Mucosa of stomach (tissue), 1 donor: ENCODE data around the gene RUSC1.
"Not testable (repeated sequence)": the region's sequence is repeated elsewhere in the genome, so short reads cannot be mapped to it uniquely, and the experiment has no call there.

Experiments
- H3K27me3 ChIP-seq: one replicate; pipeline ENCODE4 v1.7.0; 2013; ENCODE audit warnings: mild to moderate bottlenecking, low read length; ENCODE audit not compliant: control insufficient read depth, insufficient read depth
- H3K36me3 ChIP-seq: one replicate; pipeline ENCODE4 v1.7.0; 2013; ENCODE audit warnings: low read length; ENCODE audit not compliant: control insufficient read depth, insufficient read depth
- H3K4me1 ChIP-seq: one replicate; pipeline ENCODE4 v1.7.0; 2013; ENCODE audit warnings: mild to moderate bottlenecking, low read length; ENCODE audit not compliant: control insufficient read depth, insufficient read depth
- H3K4me3 ChIP-seq: one replicate; pipeline ENCODE4 v1.7.0; 2013; ENCODE audit warnings: low read length
- H3K9ac ChIP-seq: one replicate; pipeline ENCODE4 v1.7.0; 2013; ENCODE audit warnings: mild to moderate bottlenecking, low read length, moderate library complexity
- H3K9me3 ChIP-seq: one replicate; pipeline ENCODE4 v1.7.0; 2013; ENCODE audit warnings: mild to moderate bottlenecking, low read length, moderate library complexity; ENCODE audit not compliant: control insufficient read depth
- donor health status: Pancreatic carcinoma.

RUSC1 gene

DNA sequence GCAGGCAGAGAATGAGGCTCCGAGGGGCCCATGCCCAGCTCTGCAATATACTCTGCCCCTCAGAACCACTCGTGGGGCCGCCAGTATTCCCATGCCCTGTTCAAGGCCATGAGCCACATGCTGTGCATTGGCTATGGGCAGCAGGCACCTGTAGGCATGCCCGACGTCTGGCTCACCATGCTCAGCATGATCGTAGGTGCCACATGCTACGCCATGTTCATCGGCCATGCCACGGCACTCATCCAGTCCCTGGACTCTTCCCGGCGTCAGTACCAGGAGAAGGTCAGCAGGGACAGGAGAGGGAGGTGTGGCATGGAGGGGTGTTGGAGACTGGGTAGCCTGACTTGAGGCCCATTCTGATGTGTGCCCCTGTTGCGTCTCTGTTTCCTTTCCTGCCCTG, 36.2 kb upstream of the RUSC1 start:
- Histone ChIP-seq H3K9me3 (no peaks in the 10 kb centered on the region), H3K36me3 (no peaks in the 10 kb centered on the region), H3K4me3 (no peak overlapping the region), H3K4me1 (no peaks in the 10 kb centered on the region), H3K27me3 (no peaks in the 10 kb centered on the region), H3K9ac (no peak overlapping the region)

DNA sequence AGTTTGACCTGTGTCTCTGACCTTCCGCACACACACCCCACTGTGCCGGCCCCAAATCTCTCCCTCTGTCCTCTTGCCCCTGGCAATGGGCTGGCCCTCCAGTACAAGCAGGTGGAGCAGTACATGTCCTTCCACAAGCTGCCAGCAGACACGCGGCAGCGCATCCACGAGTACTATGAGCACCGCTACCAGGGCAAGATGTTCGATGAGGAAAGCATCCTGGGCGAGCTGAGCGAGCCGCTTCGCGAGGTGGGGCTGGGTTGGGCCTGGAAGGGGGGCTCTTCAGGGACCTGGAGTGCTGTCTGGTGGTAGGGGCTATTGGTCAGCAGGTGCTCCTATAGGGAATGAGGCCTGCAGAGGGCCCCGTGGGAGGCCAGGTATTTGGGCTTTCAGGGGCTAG, 35.6 kb upstream of the RUSC1 start:
- Histone ChIP-seq H3K36me3 (no peaks in the 10 kb centered on the region), H3K4me3 (no peak overlapping the region), H3K9me3 (no peaks in the 10 kb centered on the region), H3K27me3 (no peaks in the 10 kb centered on the region), H3K4me1 (no peaks in the 10 kb centered on the region), H3K9ac (no peak overlapping the region)

DNA sequence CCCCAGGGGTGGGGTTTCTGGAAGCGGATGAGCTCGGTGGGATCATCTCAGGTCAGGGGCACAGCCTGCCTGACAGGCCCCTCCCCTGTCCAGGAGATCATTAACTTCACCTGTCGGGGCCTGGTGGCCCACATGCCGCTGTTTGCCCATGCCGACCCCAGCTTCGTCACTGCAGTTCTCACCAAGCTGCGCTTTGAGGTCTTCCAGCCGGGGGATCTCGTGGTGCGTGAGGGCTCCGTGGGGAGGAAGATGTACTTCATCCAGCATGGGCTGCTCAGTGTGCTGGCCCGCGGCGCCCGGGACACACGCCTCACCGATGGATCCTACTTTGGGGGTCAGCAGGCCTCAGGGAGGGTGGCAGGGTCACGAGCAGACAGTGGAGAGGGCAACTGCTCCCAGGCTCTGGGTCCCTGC, 35.1 kb upstream of the RUSC1 start:
- Histone ChIP-seq H3K36me3 (no peaks in the 10 kb centered on the region), H3K9ac (no peak overlapping the region), H3K9me3 (no peaks in the 10 kb centered on the region), H3K27me3 (no peaks in the 10 kb centered on the region), H3K4me3 (no peak overlapping the region), H3K4me1 (no peaks in the 10 kb centered on the region)

DNA sequence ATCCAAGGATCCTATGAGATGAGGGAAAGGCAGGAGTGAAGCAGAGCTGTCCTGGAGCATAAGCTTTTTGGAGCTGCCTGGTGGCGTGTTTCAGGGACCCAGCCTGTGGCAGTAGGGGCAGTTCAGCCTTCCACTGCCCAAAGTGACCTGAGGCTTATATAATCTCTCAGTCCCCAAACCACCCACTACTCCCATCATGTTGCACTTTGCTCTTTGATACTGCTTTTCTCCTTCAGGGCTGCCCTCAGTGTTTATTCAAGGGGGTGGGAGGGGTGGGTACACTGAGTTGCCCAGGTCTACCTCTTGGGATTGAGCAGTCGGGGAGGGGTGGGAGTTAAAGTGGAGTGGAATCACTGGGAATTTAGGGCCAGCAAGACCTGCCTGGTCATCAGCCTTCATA, 34.1 kb upstream of the RUSC1 start:
- no peaks in the 10 kb centered on the region for H3K27me3 ChIP-seq
- no peak overlapping the region for H3K9ac ChIP-seq
- H3K4me3 ChIP-seq = no peak overlapping the region
- H3K36me3 ChIP-seq = no peaks in the 10 kb centered on the region
- H3K9me3 ChIP-seq = no peaks in the 10 kb centered on the region
- H3K4me1 ChIP-seq = no peaks in the 10 kb centered on the region

DNA sequence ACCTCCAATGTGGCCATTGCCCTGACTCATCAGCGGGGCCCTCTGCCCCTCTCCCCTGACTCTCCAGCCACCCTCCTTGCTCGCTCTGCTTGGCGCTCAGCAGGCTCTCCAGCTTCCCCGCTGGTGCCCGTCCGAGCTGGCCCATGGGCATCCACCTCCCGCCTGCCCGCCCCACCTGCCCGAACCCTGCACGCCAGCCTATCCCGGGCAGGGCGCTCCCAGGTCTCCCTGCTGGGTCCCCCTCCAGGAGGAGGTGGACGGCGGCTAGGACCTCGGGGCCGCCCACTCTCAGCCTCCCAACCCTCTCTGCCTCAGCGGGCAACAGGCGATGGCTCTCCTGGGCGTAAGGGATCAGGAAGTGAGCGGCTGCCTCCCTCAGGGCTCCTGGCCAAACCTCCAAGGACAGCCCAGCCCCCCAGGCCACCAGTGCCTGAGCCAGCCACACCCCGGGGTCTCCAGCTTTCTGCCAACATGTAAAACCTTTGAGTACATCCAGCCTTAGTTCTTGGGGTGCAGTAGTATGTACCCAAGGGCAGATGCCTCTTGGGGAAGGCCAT, 32.6 kb upstream of the RUSC1 start:
- Histone ChIP-seq H3K4me1 (no peaks in the 10 kb centered on the region), H3K9ac (no peak overlapping the region), H3K27me3 (no peaks in the 10 kb centered on the region), H3K9me3 (no peaks in the 10 kb centered on the region), H3K4me3 (no peak overlapping the region), H3K36me3 (no peaks in the 10 kb centered on the region)

DNA sequence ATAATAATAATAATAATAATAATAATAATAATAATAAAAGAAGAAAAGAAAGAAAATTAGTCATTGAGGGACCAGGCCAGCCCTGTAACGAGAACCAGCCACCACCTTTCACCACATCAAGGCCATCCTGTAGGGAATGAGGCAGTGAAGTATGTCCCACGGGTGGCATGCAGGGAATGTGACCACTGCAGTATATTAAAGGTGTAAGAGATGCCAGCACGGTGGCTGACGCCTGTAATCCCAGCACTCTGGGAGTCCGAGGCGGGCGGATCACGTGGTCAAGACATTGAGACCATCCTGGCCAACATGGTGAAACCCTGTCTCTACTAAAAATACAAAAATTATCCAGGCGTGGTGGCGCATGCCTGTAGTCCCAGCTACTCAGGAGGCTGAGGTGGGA, 29.7 kb upstream of the RUSC1 start:
- not testable (repeated sequence) for H3K4me1 ChIP-seq, H3K9ac ChIP-seq, H3K36me3 ChIP-seq, H3K9me3 ChIP-seq, H3K4me3 ChIP-seq
- peaks cover 22% of the 10 kb centered on the region for H3K27me3 ChIP-seq

DNA sequence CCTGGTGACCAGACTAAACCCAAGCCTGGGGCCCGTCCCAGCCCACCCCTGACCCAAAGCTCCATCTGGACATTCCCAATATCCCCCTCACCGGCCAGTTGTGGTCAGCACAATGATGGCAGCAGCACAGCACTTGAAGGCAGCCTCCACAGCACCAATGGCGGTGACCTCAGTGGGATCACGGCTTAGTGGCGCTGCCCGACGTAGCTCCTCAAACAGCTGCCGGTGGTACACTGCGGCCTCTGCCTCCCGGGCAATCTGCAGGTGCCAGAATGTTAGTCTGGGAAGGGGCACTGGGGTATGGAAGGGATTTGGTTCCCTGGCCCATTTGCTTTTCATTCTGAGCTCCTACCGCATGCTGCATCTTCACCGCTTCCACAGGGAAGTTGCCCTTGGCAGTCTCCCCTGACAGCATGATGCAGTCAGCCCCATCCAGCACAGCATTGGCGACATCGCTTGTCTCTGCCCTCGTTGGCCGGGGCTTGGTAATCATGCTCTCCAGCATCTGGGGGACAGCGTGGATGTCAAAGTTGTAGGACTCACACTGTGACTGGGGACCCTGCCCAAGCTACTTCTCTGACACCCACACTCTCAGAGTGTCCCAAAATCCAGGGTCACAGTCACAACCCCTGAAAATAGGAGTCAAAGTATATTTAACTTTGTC, 27.5 kb upstream of the RUSC1 start:
- Histone ChIP-seq H3K9me3 (no peaks in the 10 kb centered on the region), H3K9ac (no peak overlapping the region), H3K36me3 (no peaks in the 10 kb centered on the region), H3K27me3 (peaks cover 36% of the 10 kb centered on the region), H3K4me1 (no peaks in the 10 kb centered on the region), H3K4me3 (no peak overlapping the region)

DNA sequence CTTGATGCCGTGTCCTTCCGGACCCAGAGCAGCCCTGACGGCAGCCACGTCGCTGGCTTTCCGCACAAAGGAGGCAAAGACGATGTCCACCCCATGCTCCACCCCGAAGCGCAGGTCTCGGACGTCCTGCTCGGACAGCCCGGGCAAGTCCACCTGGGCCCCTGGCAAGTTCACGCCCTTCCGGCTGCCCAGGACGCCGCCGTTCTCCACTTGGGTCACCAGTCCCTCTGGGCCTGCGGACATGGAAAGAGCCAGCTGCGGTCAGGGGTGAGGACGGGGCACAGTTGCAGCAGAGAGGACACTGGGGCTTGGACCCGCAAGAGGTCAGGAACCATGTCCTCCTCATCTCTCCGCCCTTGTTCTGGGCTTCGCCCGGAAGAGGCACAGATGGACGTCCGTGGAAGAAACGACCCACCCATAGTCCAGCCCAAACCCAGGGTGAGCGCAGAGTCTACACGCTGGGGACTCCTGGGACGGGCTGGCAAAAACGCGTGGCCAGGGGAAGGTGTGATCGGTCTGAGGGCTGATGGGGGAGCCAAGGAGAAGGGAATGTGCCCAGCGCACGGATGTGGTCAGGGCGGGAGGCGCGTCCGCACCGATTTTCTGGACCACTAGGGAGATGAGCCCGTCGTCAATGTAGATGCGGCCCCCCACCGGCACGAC, 26.0 kb upstream of the RUSC1 start:
- H3K9ac ChIP-seq = no peak overlapping the region
- no peak overlapping the region for H3K4me3 ChIP-seq
- H3K36me3 ChIP-seq = no peaks in the 10 kb centered on the region
- H3K9me3 ChIP-seq = no peaks in the 10 kb centered on the region
- H3K4me1 ChIP-seq = no peaks in the 10 kb centered on the region
- H3K27me3 ChIP-seq = peaks cover 36% of the 10 kb centered on the region

DNA sequence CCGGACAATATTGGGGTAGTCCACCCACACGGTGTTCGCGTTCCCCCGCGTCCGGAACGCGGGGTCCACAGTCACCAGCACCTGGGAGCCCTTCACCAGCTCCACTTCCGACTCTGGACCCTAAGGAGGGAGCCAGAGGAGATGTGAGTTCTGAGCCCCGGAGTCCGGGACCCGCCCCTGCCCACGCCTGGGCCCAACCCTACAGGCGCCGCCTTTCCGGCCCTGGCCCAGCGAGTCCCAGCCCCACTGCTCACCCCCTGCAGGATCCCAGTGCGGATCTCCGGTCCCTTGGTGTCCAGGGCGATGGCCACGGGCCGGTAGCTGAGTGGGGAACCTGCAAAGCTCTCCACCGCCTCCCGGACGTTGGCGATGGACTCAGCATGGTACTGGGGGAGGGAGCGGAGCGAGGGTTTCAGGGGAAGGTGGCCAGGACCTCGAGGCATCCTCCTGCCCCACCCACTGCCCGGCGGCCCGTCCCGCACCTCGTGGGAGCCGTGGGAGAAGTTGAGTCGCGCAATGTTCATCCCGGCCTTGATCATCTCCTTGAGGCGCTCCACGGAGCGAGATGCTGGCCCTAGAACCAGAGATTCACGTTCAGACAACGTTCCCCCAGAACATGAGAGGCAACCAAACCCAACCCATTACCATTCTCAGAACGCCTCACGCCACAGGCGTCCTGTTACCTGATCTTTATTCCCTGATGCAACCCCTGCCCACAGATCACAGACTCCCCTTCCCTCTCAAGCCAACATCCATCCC, 25.3 kb upstream of the RUSC1 start:
- H3K4me1 ChIP-seq = no peaks in the 10 kb centered on the region
- H3K9ac ChIP-seq = no peak overlapping the region
- H3K27me3 ChIP-seq = peaks cover 36% of the 10 kb centered on the region
- H3K4me3 ChIP-seq = no peak overlapping the region
- H3K36me3 ChIP-seq = no peaks in the 10 kb centered on the region
- H3K9me3 ChIP-seq = no peaks in the 10 kb centered on the region

DNA sequence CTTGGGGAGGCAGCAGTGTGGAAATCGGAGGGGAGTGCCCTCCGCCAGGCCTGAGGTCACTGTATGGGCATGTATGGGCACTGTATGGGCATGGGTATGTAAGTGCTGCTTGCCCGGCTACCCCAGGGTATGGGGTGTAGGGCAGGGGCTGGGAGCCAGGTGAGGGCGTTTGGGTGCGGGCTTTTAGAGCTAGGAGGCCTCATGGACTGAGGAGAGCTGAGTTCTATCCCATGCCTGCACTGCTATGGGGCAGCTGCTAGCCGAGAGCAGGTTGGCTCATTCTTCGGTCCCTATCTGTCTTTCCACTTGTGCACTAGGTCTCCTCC, 24.8 kb upstream of the RUSC1 start:
- H3K4me1 ChIP-seq = no peaks in the 10 kb centered on the region
- no peaks in the 10 kb centered on the region for H3K9me3 ChIP-seq
- H3K4me3 ChIP-seq = no peak overlapping the region
- H3K27me3 ChIP-seq = peaks cover 36% of the 10 kb centered on the region
- H3K36me3 ChIP-seq = no peaks in the 10 kb centered on the region
- H3K9ac ChIP-seq = no peak overlapping the region

DNA sequence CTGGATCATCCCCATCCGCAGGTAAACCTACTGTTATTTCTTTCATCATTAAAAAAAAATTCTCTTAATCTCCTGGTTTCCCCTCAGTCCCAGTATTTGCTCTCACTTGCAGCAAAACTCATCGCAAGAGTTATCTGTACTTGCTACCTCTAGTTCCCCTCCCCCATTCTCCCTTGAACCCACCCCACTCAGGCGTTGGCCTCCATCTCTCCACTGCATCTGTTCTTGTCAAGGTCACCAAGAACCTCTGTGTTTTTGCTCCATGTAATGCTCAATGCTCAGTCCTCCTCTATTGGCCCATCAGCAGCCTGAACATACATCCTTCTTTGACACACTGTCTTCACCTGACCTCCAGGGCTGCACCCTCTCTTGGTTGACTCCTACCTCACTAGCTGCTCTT, 24.0 kb upstream of the RUSC1 start:
- Histone ChIP-seq H3K4me3 (no peak overlapping the region), H3K36me3 (no peaks in the 10 kb centered on the region), H3K9ac (no peak overlapping the region), H3K27me3 (peaks cover 36% of the 10 kb centered on the region), H3K4me1 (no peaks in the 10 kb centered on the region), H3K9me3 (no peaks in the 10 kb centered on the region)

DNA sequence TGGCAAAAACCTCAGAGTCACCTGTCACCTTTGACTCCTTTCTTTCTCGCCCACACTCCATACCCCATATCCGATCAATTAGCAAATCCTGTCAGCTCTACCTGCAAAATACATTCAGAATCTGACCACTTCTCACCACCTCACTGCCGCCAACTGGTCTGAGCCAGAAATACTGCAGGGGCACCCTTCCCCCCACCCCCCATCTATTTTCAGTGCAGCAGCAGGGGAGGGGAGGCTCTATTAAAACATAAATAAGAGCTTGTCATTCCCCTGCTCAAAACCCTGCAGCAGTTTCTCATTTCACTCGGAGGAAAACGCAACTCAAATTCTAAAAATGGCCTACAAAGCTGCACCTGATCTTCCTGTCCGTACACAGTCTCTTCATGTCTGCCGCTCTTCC, 23.3 kb upstream of the RUSC1 start:
- no peak overlapping the region for H3K9ac ChIP-seq
- no peaks in the 10 kb centered on the region for H3K4me1 ChIP-seq
- H3K4me3 ChIP-seq = no peak overlapping the region
- peaks cover 36% of the 10 kb centered on the region for H3K27me3 ChIP-seq
- no peaks in the 10 kb centered on the region for H3K36me3 ChIP-seq
- no peaks in the 10 kb centered on the region for H3K9me3 ChIP-seq
